HG03432 (cell line): Measurements from ENCODE around the gene MAP4K1.
"Not testable (repeated sequence)": the region's sequence is repeated elsewhere in the genome, so short reads cannot be mapped to it uniquely, and the experiment has no call there.

Experiments
- ATAC-seq: cut with Tn5 transposase; IDR thresholded peaks from one replicate; pipeline ENCODE4 v1.9.1; 2021; ENCODE audit warnings: mild to moderate bottlenecking, moderate library complexity; ENCODE audit not compliant: unreplicated experiment

MAP4K1 gene

DNA sequence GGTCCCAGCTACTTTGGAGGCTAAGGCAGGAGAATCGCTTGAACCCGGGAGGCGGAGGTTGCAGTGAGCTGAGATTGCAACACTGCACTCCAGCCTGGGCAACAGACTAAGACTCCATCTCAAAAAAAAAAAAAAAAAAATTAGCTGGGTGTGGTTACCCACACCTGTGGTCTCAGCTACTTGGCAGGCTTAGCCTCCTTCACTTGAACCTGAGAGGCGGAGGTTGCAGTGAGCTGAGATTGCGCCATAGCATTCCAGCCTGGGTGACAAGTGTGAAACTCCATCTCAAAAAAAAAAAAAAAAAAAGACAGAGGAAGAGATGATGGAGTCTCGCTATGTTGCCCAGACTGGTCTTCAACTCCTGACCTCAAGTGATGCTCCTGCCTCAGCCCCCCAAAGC is 38.4 kb downstream of the MAP4K1 start:
- ATAC-seq, result not testable (repeated sequence)

DNA sequence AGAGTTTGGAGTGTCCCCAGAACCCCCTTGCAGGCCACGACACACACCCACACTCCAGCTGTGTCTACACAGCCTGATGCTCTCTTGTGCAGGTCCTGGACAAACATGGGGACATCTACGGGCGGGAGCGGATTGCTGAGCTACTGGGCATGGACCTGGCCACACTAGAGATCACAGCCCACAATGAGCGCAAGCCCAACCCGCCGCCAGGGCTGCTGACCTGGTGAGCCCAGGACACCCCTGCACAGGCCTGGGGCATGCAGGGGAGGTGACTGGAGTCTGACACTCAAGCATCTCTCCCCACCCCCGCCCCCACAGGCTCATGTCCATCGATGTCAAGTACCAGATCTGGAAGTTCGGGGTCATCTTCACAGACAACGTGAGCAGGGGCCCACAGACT is 39.9 kb downstream of the MAP4K1 start:
- ATAC-seq, result no peak

DNA sequence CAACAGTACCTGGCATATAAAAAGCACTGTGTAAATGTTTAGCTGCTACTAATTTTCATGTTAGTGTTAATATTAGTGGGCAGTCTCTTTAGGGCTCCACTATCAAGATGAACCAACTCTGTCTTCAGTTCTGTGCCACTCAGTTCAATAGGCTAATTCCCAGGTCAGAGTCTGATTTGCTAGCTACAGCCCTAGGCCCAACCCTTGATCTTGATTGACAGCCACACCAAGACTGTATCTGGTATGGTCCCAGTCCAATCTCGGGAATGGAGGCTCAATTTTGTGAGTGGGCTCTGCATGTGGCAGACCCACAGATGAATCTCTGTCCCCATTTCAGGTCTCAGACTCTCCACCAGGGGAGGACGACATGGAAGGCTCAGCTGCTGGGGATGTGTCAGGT is 46.1 kb downstream of the MAP4K1 start:
- no peak for ATAC-seq

DNA sequence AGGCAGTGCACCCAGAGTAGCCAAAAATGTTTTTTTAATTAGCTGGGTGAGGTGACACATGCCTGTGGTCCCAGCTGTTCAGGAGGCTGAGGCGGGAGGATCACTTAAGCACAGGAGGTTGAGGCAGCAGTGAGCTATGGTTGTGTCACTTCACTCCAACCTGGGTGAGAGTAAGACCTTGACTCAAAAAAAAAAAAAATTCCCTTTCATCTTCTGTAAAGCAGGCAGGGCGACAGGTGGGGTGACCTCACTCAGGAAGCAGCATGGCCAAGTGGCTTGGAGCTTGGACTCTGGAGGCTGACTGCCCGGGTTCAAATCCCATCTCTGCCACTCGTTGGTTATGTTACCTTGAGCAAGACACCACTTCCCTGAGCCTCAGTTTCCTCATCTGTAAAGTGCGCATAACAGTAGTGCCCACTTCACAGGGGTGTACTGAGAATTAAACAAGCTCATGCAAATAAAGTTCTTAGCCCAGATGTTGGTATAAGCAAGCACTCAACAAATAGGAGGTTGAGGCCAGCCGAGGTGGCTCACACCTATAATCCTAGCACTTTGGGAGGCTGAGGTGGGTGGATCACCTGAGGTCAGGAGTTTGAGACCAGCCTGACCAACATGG is 48.3 kb downstream of the MAP4K1 start:
- no peak for ATAC-seq

DNA sequence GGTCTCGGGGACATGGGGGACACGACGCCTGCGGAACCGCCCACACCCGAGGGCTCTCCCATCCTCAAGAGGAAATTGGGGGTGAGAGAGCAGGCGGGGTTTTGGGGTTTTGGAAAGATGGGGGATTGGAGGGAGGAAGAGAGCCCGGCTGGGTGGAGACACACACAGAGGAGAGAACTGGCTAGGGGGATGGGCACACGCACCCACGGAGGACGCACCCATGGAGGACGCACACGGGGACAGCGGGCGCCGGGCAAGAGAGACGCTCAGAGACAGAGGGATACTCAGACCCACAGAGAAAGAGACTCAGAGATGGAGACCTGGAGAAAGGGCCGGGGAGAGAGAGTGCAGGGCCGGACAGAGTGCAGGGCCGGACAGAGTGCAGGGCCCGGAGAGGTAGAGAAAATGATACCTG is 52.1 kb downstream of the MAP4K1 start:
- ATAC-seq, result no peak

DNA sequence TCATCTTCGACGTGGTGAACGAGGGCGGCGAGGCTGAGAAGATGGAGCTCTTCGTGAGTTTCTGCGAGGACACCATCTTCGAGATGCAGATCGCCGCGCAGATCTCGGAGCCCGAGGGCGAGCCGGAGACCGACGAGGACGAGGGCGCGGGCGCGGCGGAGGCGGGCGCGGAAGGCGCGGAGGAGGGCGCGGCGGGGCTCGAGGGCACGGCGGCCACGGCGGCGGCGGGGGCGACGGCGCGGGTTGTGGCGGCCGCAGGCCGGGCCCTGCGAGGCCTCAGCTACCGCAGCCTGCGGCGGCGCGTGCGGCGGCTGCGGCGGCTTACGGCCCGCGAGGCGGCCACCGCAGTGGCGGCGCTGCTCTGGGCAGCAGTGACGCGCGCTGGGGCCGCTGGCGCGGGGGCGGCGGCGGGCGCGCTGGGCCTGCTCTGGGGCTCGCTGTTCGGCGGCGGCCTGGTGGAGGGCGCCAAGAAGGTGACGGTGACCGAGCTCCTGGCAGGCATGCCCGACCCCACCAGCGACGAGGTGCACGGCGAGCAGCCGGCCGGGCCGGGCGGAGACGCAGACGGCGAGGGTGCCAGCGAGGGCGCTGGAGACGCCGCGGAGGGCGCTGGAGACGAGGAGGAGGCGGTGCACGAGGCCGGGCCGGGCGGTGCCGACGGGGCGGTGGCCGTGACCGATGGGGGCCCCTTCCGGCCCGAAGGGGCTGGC is 52.6 kb downstream of the MAP4K1 start:
- ATAC-seq, result no peak

DNA sequence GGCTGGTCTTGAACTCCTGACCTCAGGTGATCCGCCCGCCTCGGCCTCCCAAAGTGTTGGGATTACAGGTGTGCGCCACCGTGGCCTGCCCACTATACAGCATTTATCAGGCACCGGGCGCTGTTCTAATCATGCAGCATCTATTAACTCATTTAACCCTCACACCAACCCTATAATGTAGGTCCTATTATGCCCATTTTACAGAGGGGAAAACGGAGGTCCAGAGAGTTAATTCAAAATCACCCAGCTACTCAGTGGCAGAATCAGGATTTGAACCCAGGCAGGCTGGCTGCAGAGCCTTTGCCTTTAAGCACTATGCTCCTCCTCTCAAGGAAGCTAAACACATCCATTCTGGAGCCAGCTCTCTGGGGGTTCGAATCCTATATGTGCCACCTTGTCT is 54.3 kb downstream of the MAP4K1 start:
- no peak for ATAC-seq

DNA sequence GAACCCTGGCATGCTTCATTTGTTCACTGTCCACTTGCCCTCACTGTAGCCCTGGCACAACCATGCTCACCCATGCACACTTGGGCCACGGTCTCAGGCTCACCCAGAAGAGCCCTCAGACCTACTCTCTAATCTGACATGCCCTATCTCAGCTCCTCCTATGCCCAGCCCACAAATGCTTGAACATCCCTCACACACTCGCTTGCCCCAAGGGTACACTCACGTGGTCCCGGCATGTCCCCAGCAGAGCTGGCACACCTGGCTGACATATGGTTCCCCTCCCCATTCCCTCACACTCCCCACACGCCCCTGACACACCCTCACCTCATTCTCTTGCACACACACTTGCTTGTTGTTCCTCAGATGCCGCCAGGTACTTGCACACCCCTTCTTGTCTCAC is 55.7 kb downstream of the MAP4K1 start:
- ATAC-seq, result no peak

DNA sequence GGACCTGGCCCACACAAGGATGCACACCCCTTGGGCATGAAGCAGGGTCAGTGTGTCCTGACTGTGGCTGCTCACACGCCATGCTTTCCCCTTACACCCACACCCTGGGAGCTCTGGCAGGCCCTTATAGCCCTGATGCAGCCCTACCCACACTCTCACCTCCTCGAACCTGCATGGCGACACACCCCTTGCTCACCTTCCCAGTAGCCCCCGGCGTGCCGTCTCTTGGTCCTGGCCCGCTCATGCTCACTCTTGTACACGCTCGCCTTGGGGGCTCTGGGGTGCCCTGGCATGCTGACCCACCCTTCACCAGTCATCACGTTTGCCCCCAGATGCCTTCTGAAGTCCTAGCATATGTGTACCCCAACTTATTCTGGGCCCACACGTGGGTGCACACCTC is 56.1 kb downstream of the MAP4K1 start:
- no peak for ATAC-seq

DNA sequence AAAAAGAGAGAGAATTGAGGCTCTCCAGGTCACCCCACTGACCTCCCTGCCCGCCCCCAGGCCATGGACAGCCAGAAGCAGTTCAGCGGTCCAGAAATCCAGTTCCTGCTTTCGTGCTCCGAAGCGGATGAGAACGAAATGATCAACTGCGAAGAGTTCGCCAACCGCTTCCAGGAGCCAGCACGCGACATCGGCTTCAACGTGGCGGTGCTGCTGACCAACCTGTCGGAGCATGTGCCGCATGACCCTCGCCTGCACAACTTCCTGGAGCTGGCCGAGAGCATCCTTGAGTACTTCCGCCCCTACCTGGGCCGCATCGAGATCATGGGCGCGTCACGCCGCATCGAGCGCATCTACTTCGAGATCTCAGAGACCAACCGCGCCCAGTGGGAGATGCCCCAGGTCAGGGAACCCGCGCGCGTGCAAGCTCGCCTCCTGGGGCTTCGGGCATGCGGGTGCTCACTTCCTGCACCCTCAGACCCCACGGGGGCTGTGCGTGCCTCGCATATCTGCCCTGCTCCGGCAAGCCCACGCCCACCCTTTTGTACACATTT is 56.6 kb downstream of the MAP4K1 start:
- no peak for ATAC-seq

DNA sequence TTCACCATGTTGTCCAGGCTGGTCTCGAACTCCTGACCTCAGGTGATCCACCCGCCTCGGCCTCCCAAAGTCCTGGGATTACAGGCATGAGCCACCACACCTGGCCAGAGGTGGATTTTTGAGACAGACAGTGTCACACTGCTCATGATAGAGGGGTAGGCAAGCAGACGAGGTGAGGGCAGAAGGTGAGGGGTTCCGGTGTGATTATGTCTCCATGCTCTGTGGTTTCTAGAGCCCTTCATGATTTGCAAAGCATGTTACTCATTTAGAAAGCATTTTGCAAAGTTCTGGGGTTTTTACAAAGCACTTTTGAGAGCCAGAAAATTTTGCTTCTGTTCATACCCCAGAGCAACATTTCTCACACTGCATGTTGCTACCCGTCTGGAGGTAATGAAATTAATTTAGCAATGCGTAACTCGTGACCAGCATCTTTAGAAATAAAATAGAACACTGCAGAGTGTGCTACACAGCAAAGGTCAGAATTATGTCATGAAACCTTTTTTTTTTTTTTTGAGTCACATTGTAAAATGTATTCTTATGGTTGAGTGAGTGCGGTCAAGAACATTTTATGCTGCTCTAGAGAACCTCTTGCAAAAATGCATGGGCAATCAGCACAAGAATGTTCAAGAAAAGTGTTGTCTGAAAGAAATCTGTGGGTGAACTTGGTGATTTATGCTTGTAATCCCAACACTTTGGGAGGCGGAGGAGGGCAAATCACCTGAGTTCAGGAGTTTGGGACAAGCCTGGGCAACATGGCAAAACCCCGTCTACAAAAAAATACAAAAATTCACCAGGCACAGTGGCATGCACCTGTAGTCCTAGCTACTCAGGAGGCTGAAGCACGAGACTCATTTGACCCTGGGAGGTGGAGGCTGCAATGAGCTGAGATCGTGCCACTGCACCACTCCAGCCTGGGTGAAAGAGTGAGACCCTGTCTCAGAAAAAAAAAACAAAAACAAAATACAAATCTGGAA is 58.0 kb downstream of the MAP4K1 start:
- peak; percentile 74 for ATAC-seq

DNA sequence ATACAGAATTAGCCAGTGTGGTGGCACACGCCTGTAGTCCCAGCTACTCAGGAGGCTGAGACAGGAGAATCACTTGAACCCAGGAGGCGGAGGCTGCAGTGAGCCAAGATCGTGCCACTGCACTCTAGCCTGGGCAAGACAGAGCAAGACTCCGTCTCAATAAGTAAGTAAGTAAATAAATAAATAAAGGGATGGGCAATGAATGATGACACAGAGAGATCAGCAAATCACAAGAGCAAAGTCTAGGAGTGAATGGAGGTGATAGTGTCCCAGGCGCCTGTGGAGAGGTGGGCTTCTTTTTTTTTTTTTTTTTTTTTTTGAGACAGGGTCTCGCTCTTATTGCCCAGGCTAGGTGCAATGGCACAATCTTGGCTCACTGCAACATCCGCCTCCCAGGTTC is 58.8 kb downstream of the MAP4K1 start:
- ATAC-seq, result not testable (repeated sequence)

DNA sequence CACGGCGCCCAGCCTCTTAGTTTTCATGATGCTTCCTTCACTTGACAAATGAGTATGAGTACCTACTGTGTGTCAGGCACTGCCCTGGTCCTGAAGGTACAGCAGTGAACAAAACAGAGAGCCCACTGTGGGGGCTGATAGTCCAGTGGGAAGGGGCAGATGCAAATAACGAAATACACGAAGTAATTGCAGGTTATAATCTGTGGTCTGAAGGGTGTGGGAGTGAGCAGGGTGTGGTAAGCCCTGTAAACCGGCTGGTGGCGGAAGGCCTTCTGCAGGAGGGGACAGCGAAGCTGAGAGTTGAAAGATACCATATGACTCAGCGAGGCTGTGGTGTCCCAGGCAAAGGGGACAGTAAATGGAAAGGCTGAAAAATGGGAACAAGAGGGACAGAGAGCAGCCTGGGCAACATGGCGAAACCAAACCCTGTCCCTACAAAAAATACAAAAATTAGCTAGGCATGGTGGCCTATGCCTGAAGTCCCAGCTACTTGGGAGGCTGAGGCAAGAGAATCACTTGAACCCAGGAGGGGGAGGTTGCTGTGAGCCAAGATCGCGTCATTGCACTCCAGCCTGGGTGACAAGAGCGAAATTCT is 60.5 kb downstream of the MAP4K1 start:
- ATAC-seq, result no peak

DNA sequence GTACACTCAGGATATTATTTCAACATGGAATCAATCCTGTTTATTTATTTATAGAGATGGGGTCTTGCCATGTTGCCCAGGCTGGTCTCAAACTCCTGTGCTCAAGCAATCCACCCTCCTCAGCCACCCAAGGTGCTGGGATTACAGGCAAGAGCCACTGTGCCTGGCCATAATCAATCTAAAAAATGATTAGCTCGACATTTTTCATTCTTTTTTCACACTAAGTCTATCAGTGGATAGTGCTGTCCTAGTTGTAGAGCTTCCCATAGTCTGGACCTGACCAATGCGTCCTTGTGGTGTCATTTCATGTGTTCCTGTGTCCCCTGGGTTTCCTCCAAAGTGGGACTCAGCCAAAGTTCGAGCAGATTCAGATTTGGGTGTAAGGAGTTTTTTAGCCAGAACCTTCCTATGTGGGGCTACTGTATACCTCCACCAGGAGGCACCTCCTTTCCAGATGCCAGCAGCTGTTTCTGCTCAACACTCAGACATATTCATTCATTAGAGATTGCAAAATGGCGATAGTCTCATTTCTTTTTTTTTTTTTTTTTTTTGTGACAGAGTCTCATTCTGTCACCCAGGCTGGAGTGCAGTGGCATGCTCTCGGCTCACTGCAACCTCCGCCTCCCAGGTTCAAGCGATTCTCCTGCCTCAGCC is 61.1 kb downstream of the MAP4K1 start:
- no peak for ATAC-seq

DNA sequence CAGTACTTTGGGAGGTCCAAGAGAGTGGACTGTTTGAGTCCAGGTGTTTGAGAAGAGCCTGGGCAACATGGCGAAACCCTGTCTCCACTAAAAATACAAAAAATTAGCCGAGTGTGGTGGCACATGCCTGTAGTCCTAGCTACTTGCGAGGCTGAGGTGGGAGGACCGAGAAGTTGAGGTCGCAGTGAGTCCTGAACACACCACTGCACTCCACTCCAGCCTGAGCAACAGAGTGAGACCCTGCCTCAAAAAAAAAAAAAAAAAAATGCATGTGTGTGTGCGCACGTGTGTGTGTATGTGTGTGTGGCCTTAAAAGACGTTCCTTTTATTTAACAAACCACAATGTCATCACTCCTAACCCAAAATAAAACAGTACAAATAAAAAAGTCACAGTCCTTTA is 62.6 kb downstream of the MAP4K1 start:
- ATAC-seq, result no peak

DNA sequence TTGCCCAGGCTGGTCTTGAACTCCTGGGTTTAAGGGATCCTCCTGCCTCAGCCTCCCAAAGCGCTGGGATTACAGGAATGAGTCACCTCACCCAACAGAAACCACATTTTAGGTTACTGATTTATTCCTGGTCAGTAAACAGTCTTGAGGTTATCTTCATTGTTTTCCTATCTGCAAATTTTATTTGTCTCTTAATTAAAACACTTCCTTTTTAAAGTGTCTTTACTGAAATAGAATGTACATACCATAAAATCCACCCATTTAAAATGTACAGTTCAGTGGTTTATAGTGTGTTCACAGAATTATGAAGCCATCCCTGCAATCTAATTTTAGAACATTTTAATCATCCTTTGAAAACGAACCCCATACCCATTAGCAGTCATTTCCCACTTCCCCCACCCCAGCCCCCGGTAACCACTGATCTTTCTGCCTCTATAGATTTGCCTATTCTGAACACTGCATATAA is 63.0 kb downstream of the MAP4K1 start:
- ATAC-seq, result no peak

DNA sequence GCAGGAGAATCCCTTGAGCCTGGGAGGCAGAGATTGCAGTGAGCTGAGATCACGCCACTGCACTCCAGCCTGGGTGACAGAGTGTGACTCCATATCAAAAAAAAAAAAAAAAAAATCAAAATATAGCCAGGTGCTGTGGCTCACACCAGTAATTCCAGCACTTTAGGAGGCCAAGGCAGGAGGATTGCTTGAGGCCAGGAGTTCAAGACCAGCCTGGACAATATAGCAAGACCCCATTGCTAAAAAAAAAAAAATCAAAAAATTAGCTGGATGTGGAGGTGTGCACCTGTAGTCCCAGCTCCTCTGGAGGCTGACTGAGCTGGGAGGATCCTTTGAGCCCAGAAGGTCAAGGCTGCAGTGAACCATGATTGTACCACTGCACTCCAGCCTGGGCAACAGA is 64.5 kb downstream of the MAP4K1 start:
- ATAC-seq, result not testable (repeated sequence)

DNA sequence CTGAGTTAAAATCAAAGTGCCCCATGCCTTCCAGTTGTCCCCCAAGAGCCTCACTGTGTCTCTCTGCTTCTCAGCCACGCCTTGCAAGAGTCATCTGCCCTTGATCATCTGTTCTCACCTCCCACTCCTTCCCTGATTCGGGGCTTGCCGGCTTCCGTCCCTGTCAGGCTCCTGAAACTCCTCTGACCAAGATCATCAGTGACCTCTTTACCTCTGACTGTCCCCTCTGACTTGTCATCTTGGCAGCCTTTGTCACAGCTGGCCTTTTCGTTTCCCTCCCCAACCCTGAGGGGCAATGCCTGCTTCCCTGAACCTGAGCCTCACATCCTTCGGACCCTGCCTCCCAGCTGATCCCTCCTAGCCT is 66.3 kb downstream of the MAP4K1 start:
- peak; percentile 68 for ATAC-seq

DNA sequence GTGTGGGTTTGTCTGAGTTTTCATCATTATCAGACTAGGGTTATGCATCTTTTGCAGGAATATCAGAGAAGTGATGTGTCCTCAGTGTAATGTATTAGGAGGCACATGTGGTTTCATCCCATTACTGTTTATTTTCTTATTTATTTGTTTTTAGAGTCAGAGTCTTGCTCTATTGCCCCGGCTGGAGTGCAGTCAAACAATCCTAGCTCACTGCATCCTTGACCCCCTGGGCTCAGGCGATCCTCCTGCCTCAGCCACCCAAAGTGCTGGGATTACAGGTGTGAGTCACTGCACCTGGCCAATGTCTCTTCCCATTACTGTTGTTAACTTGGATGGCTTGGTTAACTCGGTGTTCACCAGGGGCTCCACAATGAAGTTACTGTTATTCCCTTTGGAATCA is 67.4 kb downstream of the MAP4K1 start:
- no peak for ATAC-seq

DNA sequence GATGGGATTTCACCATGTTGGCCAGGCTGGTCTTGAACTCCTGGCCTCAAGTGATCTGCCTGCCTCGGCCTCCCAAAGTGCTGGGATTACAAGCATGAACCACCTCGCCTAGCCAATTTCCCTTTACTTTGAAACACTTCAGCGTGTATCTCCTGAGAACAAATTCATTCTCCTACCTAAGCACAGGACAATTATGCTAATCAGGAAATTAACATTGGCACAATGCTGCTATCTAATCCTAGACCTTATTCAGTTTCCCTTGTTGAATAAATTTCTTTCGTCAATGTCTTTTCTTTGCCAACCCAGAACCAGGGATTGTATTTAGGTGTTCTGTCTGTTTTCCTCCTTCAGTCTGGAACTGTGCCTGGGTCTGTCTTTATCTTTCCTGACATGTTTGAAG is 67.8 kb downstream of the MAP4K1 start:
- no peak for ATAC-seq
